Brain microvascular endothelial cell (primary cell): ENCODE results near the gene RASSF1.
A peak's percentile ranks its signal among the peaks of the same experiment; 100 is the strongest.

Experiments
- DNase-seq: peaks from one replicate; pipeline ENCODE4 v3.0.0-alpha.2; 2020
- H3K27ac ChIP-seq: fragments of 250-450 bp; sonication (Bioruptor Pico); 2 replicates; pipeline ENCODE4 v1.5.1; 2020; ENCODE audit warnings: mild to moderate bottlenecking, moderate library complexity
- H3K27me3 ChIP-seq: fragments of 250-450 bp; sonication (Bioruptor Pico); replicated peaks from 2 replicates; pipeline ENCODE4 v1.5.1; 2020; ENCODE audit warnings: mild to moderate bottlenecking
- H3K36me3 ChIP-seq: fragments of 250-450 bp; sonication (Bioruptor Pico); replicated peaks from 2 replicates; pipeline ENCODE4 v1.5.1; 2020; ENCODE audit warnings: mild to moderate bottlenecking
- H3K4me3 ChIP-seq: 2 replicates; pipeline ENCODE4 v1.5.1; 2011; ENCODE audit warnings: low read depth, mild to moderate bottlenecking, control low read depth, low read length, moderate library complexity
- in situ Hi-C: cut with HindIII; loops from 2 replicates; pipeline ENCODE4 v1.10.0; 2017; ENCODE audit warnings: low sequenced_read_pairs, low pct_ligation_motif_present
- TF ChIP-seq, protein P1 (sequence below): IDR thresholded peaks from 2 replicates; pipeline ENCODE4 v1.5.1; 2011; ENCODE audit warnings: low read depth, mild to moderate bottlenecking, moderate library complexity, low read length, control low read depth, inconsistent platforms; ENCODE audit errors: missing control alignments

RASSF1 gene

GRCh38 chr3:50303013-50303815 is 37.4 kb downstream of the RASSF1 start, which contains the start of gene HYAL1:
TSS of gene HYAL1 (minus strand) at chr3:50303574. CDS start at chr3:50302956, 618 bp downstream.
- in situ Hi-C loops: no loop called here
- Histone ChIP-seq H3K27ac (no peak within 1 kb of the TSS), H3K36me3 (no peaks in the 10 kb centered on the region), H3K4me3 (no peak within 1 kb of the TSS), H3K27me3 (no peaks in the 10 kb centered on the region)
- TF ChIP-seq, protein P1, sequence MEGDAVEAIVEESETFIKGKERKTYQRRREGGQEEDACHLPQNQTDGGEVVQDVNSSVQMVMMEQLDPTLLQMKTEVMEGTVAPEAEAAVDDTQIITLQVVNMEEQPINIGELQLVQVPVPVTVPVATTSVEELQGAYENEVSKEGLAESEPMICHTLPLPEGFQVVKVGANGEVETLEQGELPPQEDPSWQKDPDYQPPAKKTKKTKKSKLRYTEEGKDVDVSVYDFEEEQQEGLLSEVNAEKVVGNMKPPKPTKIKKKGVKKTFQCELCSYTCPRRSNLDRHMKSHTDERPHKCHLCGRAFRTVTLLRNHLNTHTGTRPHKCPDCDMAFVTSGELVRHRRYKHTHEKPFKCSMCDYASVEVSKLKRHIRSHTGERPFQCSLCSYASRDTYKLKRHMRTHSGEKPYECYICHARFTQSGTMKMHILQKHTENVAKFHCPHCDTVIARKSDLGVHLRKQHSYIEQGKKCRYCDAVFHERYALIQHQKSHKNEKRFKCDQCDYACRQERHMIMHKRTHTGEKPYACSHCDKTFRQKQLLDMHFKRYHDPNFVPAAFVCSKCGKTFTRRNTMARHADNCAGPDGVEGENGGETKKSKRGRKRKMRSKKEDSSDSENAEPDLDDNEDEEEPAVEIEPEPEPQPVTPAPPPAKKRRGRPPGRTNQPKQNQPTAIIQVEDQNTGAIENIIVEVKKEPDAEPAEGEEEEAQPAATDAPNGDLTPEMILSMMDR: peak; percentile 26
- no peak for DNase-seq

DNA sequence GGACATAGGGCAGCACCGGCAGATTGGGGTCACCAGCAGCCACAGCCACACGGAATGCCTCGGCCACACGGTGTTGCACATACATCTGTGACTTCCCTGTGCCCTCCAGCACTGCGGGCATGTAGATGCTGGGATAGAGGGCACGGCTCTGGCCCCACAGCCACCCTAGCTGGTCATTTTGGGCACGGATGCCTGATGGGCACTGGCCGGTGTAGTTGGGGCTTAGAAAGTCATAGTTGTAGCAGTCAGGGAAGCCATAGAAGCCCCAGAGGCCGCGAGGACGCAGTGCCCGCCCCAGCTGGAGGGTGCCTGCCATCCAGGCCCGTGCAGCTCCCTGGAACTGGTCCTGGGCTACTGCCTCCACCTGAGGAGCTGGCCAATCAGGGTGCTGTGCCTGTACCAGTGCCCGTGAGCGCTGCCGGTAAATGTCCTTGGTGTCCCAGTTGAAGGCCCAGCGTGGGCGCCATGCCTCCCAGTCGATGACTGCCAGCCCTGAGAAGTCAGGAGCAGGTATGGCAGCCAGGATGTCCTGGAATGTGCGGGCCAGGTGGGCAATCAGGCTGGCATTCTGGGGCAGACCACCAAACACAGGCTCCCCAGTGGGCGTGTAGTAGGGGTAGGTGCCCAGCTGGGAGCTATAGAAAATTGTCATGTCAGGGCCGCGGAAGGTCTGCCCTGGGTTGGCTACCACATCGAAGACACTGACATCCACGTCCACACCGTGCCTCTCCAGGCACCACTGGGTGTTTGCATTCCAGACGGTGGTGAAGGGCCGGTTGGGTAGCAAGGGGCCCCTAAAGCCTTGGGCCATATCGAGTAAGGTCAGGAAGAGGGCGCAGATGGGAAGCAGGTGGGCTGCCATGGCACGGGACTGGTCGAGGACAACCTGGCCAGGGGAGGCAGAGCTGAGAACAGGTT is 38.3 kb downstream of the RASSF1 start:
- no peaks in the 10 kb centered on the region for H3K27me3 ChIP-seq
- H3K4me3 ChIP-seq: no peak overlapping the region
- no peaks in the 10 kb centered on the region for H3K36me3 ChIP-seq
- H3K27ac ChIP-seq: no peak overlapping the region
- DNase-seq: no peak
- TF ChIP-seq, protein P1: no peak
- in situ Hi-C loops: no loop called here

- H3K27ac ChIP-seq: no peak overlapping the region
- no peak overlapping the region for H3K4me3 ChIP-seq
- in situ Hi-C loops: no loop called here
These were observed 39.9 kb downstream of the RASSF1 start for GRCh38 chr3:50300681-50301254.

GRCh38 chr3:50299929-50300680 is 40.5 kb downstream of the RASSF1 start:
- Histone ChIP-seq H3K27me3 (no peaks in the 10 kb centered on the region), H3K27ac (peak overlapping the region; percentile 71), H3K36me3 (no peaks in the 10 kb centered on the region), H3K4me3 (peak overlapping the region; percentile 56)
- DNase-seq: no peak
- in situ Hi-C loops: no loop called here
- TF ChIP-seq, protein P1: no peak

More at GRCh38 chr3:50300681-50301254, 39.9 kb downstream of the RASSF1 start:
- TF ChIP-seq, protein P1: no peak
- no peaks in the 10 kb centered on the region for H3K27me3 ChIP-seq
- DNase-seq: no peak
- no peaks in the 10 kb centered on the region for H3K36me3 ChIP-seq

DNA sequence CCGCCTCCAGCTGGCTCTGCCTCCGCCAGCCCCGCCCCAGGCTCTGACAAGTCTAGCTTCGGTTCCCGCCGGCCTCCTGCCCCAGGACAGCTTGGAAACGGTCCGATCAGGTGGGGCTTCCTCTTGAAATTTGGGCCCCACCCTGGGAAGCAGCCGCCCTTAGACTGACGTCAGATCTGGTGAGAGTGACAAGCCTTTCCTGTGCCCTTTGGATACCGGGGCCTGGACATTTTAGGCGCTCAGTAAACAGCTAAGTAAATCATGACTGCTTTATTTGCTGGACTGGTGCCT is 41.1 kb downstream of the RASSF1 start:
- Histone ChIP-seq H3K27ac (peak overlapping the region; percentile 71), H3K36me3 (no peaks in the 10 kb centered on the region), H3K27me3 (no peaks in the 10 kb centered on the region), H3K4me3 (peak overlapping the region; percentile 56)
- no peak for DNase-seq
- in situ Hi-C loops: no loop called here
- TF ChIP-seq, protein P1: no peak
